ENCODE results near the gene SP3. TPM values are rescaled to one million over a fixed set of nuclear protein-coding genes. Genes with fewer than 3 reads are reported as not detected.

Gene SP3
- total RNA-seq, 1 experiment from 2014 or later = 57.4 TPM

DNA sequence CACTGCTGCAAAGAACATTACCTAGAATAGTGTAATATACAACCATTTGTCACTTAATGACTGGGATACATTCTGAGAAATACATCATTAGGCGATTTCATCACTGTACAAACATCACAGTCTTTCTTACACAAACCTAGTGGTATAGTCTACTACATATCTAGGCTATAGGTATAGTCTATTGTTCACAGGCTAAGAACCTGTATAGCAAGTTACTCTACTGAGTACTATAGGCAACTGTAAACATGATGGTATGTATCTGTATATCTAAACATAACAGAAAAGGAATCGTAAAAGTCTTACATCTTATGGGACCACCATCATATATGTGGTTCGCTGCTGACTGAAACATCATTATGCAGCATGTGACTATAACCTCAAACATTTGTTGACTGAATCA lies 21.4 kb downstream of the SP3 start:
- DNase-seq (ENCODE audit: low read depth) = no peak

DNA sequence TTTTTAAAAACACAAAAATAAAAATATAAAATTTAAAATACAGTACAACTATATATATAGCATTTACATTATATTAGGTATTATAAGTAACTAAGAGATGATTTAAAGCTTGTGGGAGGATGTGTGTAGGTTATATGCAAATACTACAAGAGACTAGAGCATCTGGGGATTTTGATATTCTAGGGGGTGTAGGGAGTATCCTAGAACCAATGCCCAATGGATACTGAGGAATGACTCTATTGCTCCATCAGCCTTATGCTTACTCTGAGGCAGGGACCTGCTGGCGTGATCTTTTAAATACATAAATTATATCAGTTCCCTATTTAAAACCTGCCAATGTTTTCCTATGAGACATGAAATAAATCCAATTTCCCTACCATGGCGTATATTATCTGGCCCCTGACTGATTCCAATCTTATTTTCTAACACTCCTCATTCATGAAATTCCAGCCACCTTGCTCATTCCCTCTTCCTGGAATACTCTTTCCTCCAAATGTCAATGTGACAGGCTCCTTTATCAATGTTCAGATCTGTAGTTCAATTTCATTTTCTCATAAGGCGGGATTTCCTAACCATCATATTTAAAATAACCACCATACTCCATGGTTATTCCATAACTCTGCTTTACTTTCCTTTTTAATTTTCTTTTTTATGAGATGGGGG lies 22.2 kb downstream of the SP3 start:
- no peak for DNase-seq (ENCODE audit: low read depth)

DNA sequence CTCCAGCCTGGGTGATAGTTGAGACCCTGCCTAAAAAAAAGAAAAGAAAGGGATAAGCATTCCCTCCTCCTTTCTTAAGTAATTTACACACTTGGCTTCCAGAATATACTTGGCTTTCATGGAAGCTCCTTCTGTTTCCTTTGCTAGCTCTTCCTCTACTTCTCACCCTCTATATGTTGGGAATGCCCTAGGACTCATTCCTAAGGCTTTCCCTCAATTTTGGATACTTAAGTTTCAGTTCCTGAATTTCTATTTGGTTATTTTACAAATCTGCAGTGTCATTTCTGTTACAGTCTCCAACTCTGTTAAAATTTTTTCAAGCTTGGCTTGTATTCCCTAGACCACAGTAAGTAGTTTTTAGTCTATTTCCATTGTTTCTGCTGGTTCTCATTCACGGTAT lies 23.6 kb downstream of the SP3 start:
- no peak for DNase-seq (ENCODE audit: low read depth)

- DNase-seq (ENCODE audit: low read depth) = no peak
Observed at GRCh38 chr2:173940208-173941020, 24.8 kb downstream of the SP3 start.

DNA sequence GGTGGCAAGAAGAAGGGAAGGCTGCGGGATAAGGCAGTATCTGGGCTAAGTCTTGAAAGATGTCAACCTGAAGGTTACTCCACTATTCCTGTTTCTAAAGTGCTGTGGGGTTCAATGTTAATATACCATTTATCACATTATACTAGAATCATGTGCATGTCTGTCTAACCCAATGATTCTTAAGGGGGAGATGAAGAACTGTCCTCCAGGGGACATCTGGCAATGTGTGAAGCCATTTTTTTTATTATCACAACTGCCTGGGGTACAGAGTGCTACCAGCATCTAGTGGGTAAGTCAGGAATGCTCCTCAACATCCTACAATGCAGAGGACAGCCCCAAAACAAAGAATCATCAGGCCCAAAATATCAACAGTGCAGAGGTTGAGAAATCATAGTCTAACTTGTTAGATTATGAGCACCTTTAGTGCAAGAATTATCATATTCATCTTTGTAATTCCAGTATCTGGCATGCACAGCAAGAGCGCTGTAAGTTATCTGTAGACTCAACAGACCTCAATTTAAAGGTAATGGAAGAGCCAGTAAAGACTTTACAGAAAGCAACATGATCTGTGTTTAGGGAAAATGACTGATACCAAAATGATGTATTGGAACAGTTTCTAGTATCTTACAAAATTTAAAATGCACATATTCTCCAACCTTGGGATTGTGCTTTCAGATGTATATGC lies 26.3 kb downstream of the SP3 start:
- DNase-seq (ENCODE audit: low read depth) = no peak

- DNase-seq (ENCODE audit: low read depth) = no peak
Observed at GRCh38 chr2:173935305-173935704, 29.9 kb downstream of the SP3 start.

GRCh38 chr2:173934895-173935294 lies 30.3 kb downstream of the SP3 start:
- peak; percentile 37 for DNase-seq (ENCODE audit: low read depth)

- no peak for DNase-seq (ENCODE audit: low read depth)
Observed at GRCh38 chr2:173931751-173932150, 33.4 kb downstream of the SP3 start.

- DNase-seq (ENCODE audit: low read depth) = no peak
Observed at GRCh38 chr2:173929441-173929840, 35.7 kb downstream of the SP3 start.

GRCh38 chr2:173926875-173927274 lies 38.3 kb downstream of the SP3 start:
- no peak for DNase-seq (ENCODE audit: low read depth)

DNA sequence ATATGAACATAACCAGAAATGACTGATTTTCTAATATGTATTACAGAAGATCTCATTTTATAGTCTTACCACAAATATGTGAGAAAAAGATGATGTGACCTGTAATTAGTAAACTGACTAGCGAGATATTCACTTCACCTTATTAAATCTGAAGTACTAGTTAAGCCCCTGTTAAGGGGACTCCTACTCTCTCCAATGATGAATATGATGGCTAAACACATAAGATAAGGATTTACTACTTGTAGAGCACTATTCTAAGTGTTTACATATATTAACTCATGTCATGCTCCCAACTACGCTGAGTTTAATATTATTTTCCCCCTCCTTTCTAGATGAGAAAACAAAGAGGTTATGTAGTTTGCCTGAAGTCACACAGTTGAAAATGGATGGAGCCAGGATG lies 40.9 kb downstream of the SP3 start:
- no peak for DNase-seq (ENCODE audit: low read depth)

- no peak for DNase-seq (ENCODE audit: low read depth)
Observed at GRCh38 chr2:173922760-173923159, 42.4 kb downstream of the SP3 start.

DNA sequence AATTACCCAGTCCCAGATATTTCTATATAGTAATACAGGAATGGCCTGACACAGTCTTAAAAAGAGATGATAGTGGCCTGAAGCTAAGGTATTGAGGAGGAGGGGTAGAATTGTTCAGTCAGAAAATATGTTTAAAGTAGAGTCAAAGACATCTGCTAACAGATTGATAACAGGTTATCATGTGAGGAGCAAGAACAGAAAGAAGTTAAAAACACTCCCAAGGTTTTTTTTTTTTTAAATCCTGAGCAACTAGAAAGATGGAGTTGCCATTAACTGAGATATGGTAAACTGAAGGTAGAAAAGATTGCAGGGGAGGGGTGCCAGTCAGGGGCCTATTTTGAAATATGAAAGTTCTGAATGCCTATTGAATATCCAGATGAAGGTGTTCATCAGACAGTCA lies 43.1 kb downstream of the SP3 start:
- no peak for DNase-seq (ENCODE audit: low read depth)

DNA sequence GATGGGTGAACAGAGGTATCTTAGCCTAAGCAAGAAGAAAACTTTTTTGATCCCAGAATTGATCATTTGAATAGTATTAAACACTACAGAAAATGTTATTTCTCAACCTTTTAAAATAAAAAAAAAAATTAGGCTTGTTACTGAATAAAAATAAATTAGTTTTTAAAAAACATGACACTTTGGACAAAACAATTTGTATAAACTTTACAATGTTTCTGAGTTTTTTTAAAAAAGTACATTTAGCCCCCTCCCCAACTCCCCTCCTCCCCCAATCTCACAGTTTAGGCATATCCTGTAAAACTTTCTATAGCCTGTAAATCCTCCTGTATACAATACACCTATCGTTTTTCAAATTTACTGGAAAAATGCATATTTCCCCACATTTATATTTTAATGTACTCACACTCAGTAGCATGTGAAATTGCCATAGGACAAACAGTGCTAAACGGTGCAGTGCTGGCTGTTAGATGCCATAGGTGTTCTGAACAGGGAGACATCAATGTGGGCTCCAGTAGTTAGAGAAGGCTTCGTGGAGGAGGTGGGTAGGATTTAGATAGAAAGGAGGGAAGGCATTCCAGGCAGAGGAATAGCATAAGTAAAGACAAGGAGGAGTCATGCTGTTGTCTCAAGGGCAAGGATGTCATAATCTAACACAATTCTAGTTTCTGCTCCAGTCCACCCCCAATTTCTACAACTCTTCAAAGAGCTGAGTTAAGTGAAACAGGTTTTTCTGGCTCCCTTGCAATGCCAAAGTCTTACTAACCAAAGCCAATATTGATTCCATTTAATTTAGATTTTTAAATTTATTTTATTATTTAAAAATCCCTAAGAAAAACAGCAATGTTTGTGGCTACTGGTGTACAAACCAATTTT lies 50.9 kb downstream of the SP3 start:
- DNase-seq (ENCODE audit: low read depth) = no peak

DNA sequence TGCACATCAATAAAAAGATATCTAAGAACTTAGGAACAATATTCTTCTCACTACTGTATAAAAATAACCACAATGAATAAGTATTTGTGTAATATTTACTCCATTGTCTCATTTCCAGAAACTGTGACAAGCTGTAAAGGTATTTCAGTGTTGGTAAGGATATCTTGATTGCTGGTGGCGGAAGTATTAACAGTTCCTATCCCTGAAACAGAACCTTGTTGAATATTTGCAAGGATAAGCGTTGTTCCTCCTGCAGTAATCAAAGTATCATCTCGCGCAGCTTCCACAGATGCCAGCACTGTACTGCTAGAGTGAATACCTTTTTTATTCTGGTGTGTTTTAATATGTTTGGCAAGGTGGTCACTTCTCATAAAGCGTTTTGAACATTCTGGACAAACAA lies 55.3 kb downstream of the SP3 start:
- no peak for DNase-seq (ENCODE audit: low read depth)

GRCh38 chr2:173906626-173907025 lies 58.5 kb downstream of the SP3 start:
- DNase-seq (ENCODE audit: low read depth) = no peak

DNA sequence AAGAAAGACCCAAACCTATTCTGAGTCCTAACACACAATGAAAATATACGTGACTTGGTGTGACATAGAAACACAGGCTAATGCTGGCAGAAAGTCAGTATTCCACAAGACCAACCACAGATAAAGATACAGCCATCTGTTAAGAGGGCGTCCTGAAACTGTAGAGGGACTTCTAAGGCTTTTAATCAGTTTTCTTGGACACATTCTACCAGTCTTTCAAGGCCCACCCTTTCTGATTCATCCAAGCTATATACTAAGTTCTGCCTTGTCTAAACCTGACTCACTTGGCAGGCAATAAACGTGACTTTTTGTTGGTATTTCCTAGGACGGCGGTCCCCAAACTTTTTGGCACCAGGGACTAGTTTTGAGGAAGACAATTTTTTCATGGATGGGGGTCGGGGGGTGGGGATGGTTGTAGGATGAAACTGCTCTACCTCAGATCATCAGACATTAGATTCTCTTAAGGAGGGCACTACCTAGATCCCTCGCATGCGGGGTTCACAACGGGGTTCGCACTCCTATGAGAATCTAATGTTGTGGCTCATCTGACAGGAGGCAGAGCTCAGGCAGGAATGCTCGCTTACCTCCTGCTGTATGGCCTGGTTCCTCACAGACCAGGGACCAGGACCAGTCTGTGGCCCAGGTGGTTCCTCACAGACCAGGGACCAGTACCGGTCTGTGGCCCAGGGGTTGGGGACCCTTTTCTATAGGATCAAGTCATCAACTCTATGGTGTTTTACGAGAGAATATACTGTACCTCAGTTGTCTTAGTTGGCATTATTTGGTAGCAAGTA lies 61.4 kb downstream of the SP3 start:
- DNase-seq (ENCODE audit: low read depth) = no peak

DNA sequence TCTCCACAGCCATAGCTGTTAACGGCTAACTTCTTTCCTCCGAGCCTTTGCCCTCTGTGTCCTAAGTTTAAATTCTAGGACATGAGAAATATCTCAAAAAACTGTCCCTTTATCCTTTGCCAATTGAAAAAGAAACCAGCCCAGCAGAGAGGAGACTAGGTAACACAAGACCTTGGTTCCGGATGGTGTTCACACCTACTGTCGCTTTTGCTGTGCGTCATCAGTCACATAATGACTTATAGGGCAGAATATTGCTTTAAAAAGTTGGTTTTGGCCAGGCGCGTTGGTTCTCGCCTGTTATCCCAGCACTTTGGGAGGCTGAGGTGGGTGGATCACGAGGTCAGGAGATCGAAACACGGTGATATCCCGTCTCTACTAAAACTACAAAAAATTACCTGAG lies 66.2 kb downstream of the SP3 start:
- DNase-seq (ENCODE audit: low read depth) = no peak

DNA sequence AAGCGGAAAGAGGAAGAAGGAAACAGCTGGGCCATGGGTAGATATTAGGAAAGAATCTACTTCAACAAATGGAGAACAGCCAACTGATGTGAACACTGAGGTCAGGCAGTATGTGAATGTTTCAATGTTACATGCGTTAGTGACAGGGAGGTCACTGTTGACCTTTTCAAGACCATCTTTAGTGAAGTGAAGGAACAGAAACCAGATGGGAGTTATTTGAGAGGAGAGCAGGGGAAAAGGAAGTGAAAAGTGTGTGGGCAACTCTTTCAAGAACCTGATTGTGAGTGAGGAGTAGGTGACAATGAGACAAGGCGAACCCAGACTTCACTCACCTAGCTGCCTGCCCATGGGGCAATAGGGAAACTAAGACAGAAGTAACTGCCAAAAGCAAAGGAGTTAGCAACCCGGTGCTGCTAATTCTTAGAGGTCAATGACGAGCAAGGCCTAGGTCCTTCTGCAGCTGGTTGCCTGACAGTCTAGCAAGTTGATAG lies 67.0 kb downstream of the SP3 start:
- no peak for DNase-seq (ENCODE audit: low read depth)

DNA sequence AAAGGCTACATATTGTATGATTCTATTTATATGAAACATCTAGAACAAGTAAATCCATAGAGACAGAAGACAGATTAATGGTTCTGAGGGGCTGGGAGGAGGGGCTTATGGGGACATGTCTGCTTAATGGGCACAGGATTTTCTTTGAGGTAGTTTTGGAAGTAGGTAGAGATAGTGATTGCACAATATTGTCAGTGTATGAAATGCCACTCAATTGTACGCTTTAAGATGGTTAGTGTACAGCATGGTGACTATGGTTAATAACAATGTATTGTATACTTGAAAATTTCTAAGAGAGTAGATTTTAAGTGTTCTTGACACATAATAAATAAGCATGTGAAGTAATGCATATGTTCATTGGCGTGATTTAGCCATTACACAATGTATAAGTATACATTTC lies 68.4 kb downstream of the SP3 start:
- DNase-seq (ENCODE audit: low read depth) = no peak

DNA sequence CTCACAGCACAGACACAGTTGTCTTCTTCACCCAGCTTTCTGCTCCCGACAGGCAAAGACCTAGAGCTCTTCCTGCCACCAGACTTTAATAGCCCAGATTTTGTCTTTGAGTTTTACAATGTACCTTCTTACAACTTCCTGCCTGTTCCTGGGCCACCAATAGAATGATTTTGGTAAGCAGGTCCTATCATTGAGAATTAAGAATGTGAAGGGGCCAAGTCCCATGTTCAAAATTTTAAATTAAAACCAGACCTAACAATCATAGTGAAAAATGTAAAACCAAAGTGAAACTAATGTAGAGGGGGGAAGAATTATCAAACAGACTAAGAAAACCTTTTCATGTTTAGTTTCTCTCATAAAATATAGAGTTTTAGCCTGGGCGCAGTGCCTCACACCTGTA lies 72.8 kb downstream of the SP3 start:
- DNase-seq (ENCODE audit: low read depth) = no peak

Measured in Daoy (cell line).